Right lobe of liver (tissue), 6 donors: ENCODE results near the gene TNKS1BP1. TPM values are rescaled to one million over a fixed set of nuclear protein-coding genes. Genes with fewer than 3 reads are reported as not detected.

Experiments
- ATAC-seq, 4 donors: fragments of 200-7000 bp; cut with Tn5 transposase; one replicate each; pipeline ENCODE4 v1.9.1; 2020; ENCODE audit warnings: mild to moderate bottlenecking in 4 of 4, moderate library complexity in 4 of 4
- DNase-seq, 3 donors: peaks; one replicate each; pipeline ENCODE4 v3.0.0-alpha.2; 2020
- H3K27ac ChIP-seq, 3 donors: fragments of 200-600 bp; one replicate each; pipeline ENCODE4 v1.8.0; 2022
- H3K27me3 ChIP-seq, 2 donors: fragments of 200-600 bp; one replicate each; pipeline ENCODE4 v1.8.0; 2022
- H3K36me3 ChIP-seq, 4 donors: fragments of 200-600 bp; sonication (generic) in 1 of 4; one replicate each; pipeline versions ENCODE4 v1.5.1 to v1.8.0; 2017 to 2022; ENCODE audit warnings: control low read depth in 1 of 4
- H3K4me1 ChIP-seq, 4 donors: fragments of 200-600 bp; sonication (generic) in 1 of 4; one replicate each; pipeline versions ENCODE4 v1.5.1 to v1.8.0; 2017 to 2022; ENCODE audit warnings: control low read depth in 1 of 4
- H3K4me3 ChIP-seq, 3 donors: fragments of 200-600 bp; one replicate each; pipeline ENCODE4 v1.8.0; 2022
- H3K9me3 ChIP-seq, 4 donors: fragments of 200-600 bp; sonication (generic) in 1 of 4; one replicate each; pipeline versions ENCODE4 v1.5.1 to v1.8.0; 2017 to 2022; ENCODE audit warnings: control low read depth in 1 of 4
- POLR2A ChIP-seq: fragments of 450-650 bp; IDR thresholded peaks from one replicate; pipeline ENCODE4 v1.6.1; 2017; ENCODE audit warnings: antibody characterized with exemption, mild to moderate bottlenecking
- WGBS: methylation state at CpG from one replicate; pipeline ENCODE4 v1.1.6; 2018; ENCODE audit warnings: low coverage, low lambda C conversion rate; ENCODE audit not compliant: insufficient coverage; ENCODE audit errors: missing lambda C conversion rate; 5-methylcytosine and 5-hydroxymethylcytosine counted together
- intact Hi-C, 2 donors: fragments of 100-400 bp; cut with DNase I; formaldehyde crosslinking; loops; one replicate each; pipeline versions ENCODE4 v1.11.2 to v1.14.1; 2022
- long read RNA-seq: library from polyadenylated mRNA; unstranded; transcript quantifications from one replicate; pipeline ENCODE4 v2.0.0, GENCODE V29; 2019
- total RNA-seq, 6 experiments: library from RNA; depleted of rRNA in 2 of 6; stranded (reverse); fragments of >200 nt in 2 of 6; fragmentation: NEBNext Ultra II Directional in 3 of 6; extraction: Animal tissue kit (Norgen Biotek cat#: 25700) in 3 of 6; gene quantifications; one replicate each; pipeline versions ENCODE4 v1.1.0 to v1.2.4, GENCODE V29; 2016 to 2023
- TF ChIP-seq, protein P1 (sequence below), 4 donors: fragments of 200-600 bp in 3 of 4; fragments of 450-650 bp in 1 of 4; IDR thresholded peaks; one replicate each; pipeline versions ENCODE4 v1.5.1 to v1.8.0; 2016 to 2022; ENCODE audit warnings: antibody characterized with exemption in 4 of 4, mild to moderate bottlenecking in 2 of 4
- donor health status: DM: no; HTN: yes; CAD: no.
- donor health status: DM: no; HTN: no; CAD: no.
- donor health status: DM: no; HTN: no; CAD: no.
- donor health status: DM: no; HTN: yes; CAD: no.
- donor health status: DM: no; HTN: yes; CAD: no.

Gene TNKS1BP1, protein sequence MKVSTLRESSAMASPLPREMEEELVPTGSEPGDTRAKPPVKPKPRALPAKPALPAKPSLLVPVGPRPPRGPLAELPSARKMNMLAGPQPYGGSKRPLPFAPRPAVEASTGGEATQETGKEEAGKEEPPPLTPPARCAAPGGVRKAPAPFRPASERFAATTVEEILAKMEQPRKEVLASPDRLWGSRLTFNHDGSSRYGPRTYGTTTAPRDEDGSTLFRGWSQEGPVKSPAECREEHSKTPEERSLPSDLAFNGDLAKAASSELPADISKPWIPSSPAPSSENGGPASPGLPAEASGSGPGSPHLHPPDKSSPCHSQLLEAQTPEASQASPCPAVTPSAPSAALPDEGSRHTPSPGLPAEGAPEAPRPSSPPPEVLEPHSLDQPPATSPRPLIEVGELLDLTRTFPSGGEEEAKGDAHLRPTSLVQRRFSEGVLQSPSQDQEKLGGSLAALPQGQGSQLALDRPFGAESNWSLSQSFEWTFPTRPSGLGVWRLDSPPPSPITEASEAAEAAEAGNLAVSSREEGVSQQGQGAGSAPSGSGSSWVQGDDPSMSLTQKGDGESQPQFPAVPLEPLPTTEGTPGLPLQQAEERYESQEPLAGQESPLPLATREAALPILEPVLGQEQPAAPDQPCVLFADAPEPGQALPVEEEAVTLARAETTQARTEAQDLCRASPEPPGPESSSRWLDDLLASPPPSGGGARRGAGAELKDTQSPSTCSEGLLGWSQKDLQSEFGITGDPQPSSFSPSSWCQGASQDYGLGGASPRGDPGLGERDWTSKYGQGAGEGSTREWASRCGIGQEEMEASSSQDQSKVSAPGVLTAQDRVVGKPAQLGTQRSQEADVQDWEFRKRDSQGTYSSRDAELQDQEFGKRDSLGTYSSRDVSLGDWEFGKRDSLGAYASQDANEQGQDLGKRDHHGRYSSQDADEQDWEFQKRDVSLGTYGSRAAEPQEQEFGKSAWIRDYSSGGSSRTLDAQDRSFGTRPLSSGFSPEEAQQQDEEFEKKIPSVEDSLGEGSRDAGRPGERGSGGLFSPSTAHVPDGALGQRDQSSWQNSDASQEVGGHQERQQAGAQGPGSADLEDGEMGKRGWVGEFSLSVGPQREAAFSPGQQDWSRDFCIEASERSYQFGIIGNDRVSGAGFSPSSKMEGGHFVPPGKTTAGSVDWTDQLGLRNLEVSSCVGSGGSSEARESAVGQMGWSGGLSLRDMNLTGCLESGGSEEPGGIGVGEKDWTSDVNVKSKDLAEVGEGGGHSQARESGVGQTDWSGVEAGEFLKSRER (N-terminal part only)
- 100 to 1,000 TPM in 2 of 6 experiments, 10 to 100 TPM in 4; 52.4 to 124 (median 92.7) TPM for total RNA-seq
- long read RNA-seq, partial matches to known transcripts, result 1 of 1 reads
- long read RNA-seq, other reads (novel, unspliced or antisense), result 0 of 1 reads

DNA sequence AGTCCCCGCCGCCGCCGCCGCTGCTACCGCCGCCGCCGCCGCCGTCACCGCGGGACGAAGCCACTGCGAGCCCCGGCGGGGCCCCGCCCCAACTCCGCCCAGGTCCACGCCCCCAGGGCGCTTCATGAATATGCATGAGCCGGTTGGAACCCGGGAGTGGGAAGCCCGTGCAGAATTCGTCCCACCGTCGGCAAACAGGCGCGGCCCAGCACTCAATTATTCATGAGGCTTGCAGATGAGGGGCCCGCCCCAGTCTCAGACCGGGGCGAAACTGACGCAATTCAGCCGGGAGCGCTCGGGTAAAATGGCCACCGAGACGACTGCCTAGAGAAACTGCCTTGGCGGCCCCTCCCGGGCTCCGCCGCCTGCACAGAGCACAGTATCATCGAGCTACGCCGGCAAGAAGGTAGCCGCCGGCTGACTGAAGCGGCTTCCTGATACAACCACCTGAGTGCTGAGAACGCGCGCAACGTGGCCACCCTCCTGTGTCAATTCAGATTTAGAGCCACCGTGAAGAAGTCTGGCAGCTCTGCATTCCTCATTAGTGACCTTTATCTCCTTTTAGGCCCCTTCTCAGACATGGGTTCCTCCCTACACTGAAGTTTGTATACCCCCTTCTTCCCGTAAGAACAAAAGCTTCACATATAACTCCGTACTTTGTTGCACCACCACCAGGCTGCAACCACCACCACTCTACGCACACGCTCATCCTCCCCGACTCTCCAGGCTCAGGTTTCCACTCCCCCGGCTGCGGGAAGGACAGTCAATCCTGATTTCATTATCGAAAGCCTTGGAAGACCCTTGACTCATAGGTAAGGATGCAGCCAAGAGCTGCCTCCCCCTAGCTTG is at the start of gene TNKS1BP1:
TNKS1BP1 (minus strand) TSS at position 67 of the 849 bp plus-strand sequence. CDS start 3,067 bp downstream, outside the sequence.
- peaks cover 0 to 48% (median 19%) of the 10 kb centered on the region in 4 donors for H3K4me1 ChIP-seq
- peak; percentile 78 to 91 (median 85) for ATAC-seq

DNA sequence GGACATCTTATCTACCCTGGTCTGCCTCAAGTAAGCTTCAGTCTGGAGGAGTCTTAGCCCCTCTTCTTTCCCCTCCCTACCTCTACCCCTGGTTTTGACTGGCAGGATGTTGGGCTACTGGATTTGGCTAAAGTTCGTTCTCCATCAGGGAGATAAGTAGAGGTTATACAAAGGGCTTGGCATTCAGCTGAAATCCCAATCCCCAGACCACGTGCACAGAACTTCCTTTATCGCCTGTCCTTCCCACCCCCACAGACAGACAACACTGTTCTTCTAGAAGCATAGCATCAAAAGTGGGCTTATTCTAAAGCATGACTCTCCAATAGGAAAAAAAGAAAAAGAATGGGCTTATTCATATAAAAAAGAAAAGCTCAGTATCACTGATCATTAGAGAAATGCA is 48.4 kb upstream of the TNKS1BP1 start:
- intact Hi-C loops, result no loop called here
- no peaks in the 10 kb centered on the region for H3K27me3 ChIP-seq
- no peaks in the 10 kb centered on the region for H3K36me3 ChIP-seq
- ATAC-seq, result no peak
- DNase-seq, result no peak
- no peak overlapping the region for H3K4me3 ChIP-seq
- 40% methylated on average over 3 of the region's 3 CpGs for WGBS
- no peaks in the 10 kb centered on the region for H3K4me1 ChIP-seq
- no peak overlapping the region for H3K27ac ChIP-seq
- TF ChIP-seq POLR2A, result no peak
- TF ChIP-seq, protein P1, sequence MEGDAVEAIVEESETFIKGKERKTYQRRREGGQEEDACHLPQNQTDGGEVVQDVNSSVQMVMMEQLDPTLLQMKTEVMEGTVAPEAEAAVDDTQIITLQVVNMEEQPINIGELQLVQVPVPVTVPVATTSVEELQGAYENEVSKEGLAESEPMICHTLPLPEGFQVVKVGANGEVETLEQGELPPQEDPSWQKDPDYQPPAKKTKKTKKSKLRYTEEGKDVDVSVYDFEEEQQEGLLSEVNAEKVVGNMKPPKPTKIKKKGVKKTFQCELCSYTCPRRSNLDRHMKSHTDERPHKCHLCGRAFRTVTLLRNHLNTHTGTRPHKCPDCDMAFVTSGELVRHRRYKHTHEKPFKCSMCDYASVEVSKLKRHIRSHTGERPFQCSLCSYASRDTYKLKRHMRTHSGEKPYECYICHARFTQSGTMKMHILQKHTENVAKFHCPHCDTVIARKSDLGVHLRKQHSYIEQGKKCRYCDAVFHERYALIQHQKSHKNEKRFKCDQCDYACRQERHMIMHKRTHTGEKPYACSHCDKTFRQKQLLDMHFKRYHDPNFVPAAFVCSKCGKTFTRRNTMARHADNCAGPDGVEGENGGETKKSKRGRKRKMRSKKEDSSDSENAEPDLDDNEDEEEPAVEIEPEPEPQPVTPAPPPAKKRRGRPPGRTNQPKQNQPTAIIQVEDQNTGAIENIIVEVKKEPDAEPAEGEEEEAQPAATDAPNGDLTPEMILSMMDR (IDR thresholded peaks at IDR 0.05), result no peak
- no peaks in the 10 kb centered on the region for H3K9me3 ChIP-seq

More for the DNA sequence above, at the start of gene TNKS1BP1:
- intact Hi-C loops, result no loop called here
- 6% methylated on average over 16 of the region's 61 CpGs for WGBS
- peak; percentile 98 to 99 (median 98) for DNase-seq
- H3K36me3 ChIP-seq, result peaks cover 0 to 35% (median 17%) of the 10 kb centered on the region in 4 donors
- H3K27ac ChIP-seq, result peak within 1 kb of the TSS; percentile 86 to 96 (median 88)
- H3K9me3 ChIP-seq, result no peaks in the 10 kb centered on the region
- H3K4me3 ChIP-seq, result peak within 1 kb of the TSS; percentile 65 to 73 (median 70)
- no peaks in the 10 kb centered on the region for H3K27me3 ChIP-seq
- TF ChIP-seq, protein P1 (IDR thresholded peaks at IDR 0.05), result no peak
- TF ChIP-seq POLR2A, result peak; percentile 76

DNA sequence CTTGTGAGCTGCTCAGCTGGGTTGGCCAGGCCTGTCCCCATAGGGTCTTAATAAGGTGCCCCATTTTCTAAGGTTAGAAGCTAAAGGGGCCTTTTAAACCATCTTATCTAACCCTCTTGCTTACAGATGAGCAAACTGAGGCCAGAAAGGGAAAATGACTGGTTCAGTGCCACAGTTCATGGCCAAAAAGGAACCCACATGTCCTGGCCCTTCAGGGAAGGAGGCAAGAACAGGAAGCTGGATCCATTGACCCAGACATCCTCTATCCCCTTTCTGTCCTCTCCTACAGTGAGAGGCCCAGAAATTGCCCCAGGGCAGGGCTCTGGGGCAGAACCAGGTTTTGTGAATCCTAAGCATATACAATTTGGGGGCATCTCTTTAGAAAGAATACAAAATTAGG is 46.2 kb upstream of the TNKS1BP1 start:
- Histone ChIP-seq H3K4me1 (no peaks in the 10 kb centered on the region), H3K27ac (no peak overlapping the region), H3K27me3 (no peaks in the 10 kb centered on the region), H3K36me3 (no peaks in the 10 kb centered on the region), H3K9me3 (no peaks in the 10 kb centered on the region), H3K4me3 (no peak overlapping the region)
- DNase-seq, result no peak
- ATAC-seq, result no peak
- intact Hi-C loops, result no loop called here
- no peak for TF ChIP-seq POLR2A
- TF ChIP-seq, protein P1 (IDR thresholded peaks at IDR 0.05), result no peak
